Measurements from ENCODE around the gene OR1J4.

DNA sequence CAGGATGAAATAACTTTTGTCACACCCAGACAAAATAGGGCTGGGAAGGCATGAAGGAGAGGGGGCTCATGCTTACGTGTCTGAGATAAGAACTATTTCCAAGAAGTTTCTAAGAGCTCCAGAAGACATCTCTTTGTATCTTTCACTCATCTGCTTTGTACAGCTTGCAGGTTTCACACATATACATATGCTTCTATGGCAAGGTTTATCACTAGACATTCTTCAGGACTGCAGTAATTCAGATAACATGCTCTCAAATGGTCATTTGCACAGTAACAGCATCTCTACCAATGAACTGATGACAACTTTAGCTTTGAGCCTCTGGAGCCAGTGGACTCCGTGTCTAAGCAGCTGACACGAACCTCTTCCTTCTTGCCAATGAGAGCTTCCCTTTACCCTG, 44.4 kb upstream of the OR1J4 start:
- TF ChIP-seq, protein P1, sequence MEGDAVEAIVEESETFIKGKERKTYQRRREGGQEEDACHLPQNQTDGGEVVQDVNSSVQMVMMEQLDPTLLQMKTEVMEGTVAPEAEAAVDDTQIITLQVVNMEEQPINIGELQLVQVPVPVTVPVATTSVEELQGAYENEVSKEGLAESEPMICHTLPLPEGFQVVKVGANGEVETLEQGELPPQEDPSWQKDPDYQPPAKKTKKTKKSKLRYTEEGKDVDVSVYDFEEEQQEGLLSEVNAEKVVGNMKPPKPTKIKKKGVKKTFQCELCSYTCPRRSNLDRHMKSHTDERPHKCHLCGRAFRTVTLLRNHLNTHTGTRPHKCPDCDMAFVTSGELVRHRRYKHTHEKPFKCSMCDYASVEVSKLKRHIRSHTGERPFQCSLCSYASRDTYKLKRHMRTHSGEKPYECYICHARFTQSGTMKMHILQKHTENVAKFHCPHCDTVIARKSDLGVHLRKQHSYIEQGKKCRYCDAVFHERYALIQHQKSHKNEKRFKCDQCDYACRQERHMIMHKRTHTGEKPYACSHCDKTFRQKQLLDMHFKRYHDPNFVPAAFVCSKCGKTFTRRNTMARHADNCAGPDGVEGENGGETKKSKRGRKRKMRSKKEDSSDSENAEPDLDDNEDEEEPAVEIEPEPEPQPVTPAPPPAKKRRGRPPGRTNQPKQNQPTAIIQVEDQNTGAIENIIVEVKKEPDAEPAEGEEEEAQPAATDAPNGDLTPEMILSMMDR (IDR thresholded peaks at IDR 0.05): no peak
- TF ChIP-seq POLR2AphosphoS5 (IDR thresholded peaks at IDR 0.05) (no peak), EP300 (IDR thresholded peaks at IDR 0.05) (no peak), POLR2A (IDR thresholded peaks at IDR 0.05) (no peak)

All from stomach (tissue), 4 donors.